ENCODE data around the gene MGST2. TPM values are rescaled to one million over a fixed set of nuclear protein-coding genes. Genes with fewer than 3 reads are reported as not detected.

MGST2 gene
- total RNA-seq, 4 donors from 2014 or later, result 22.4 to 73.7 (median 40.2) TPM

DNA sequence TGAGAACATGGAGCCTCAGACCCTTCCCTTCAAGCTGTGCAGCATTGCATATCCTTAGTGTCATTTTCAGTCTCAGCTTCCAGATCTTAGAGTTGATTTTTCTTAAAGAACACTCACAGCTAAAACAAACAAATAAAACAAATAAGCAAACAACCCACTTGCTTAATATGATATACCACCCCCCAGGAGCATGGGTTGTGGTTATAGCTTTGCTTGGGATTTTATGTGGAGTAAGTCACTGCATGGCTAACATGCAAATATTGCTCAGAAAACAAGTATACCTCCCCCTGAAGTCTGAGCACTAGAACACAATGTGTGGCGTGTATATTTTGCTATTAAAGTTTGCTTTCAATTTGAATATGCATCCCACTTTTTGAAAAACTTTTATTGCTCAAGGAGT is 78.6 kb downstream of the MGST2 start:
- no peak for TF ChIP-seq CTCF (IDR thresholded peaks at IDR 0.05; ENCODE audit: low read depth)

DNA sequence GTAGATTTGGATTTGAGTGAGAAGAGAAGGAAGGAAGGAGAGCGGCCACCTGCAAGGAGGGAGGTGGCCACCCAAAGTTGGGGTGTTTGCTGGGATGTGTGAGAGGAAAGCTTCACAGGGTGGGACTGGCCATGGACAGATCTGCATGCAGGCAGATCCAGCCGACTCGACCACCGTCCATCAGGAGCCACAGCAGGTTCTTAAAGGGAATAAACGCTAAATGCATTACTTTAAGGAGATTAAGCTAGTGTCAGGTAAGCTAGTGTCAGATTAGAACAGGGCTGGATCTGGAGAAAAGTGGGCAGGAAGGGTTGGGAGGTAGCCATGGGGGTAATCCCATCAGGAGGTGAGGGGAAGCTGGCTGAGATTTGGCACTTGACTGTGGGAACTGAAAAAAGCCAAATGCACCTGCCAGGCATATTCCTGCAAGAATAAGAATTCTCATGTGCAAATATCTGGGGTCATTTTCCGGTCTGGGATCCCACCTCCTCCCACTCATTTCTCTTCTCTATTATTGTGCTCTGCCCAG is 79.6 kb downstream of the MGST2 start:
- no peak for TF ChIP-seq CTCF (IDR thresholded peaks at IDR 0.05; ENCODE audit: low read depth)

GRCh38 chr4:139746431-139747171 is 81.0 kb downstream of the MGST2 start:
- TF ChIP-seq CTCF (IDR thresholded peaks at IDR 0.05; ENCODE audit: low read depth), result no peak

GRCh38 chr4:139749338-139749737 is 83.7 kb downstream of the MGST2 start:
- no peak for TF ChIP-seq CTCF (IDR thresholded peaks at IDR 0.05; ENCODE audit: low read depth)

DNA sequence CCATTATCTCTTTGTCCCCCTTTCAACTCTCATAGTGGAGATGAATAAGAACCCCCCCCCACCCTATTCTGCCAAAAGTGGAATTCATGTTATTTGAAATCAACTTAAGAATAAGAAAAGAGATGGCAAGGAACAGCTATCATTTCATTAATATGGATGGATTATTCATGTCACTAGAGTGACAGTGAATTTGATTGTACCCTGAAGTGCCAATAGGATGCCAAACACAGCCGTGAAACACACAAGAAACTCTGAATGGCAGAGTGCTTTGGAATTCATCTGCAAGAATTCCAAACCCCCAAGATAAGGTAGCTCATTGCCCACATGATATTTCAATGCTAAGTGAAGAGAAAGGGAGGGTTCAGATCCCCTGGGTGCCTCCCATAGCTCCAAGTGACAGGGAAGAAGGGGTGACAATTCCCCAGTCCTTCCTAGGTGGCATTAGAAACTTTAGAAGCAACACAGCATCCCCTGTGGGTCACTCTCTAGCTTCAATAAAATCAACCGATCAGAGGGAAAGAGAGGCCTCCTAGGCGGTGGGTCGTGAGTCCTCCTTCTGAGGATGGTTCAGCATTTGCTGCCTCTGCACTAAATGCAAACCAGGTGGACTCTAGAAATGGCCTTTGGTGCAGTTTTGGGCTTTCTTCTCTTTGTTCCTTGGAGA is 84.3 kb downstream of the MGST2 start:
- no peak for TF ChIP-seq CTCF (IDR thresholded peaks at IDR 0.05; ENCODE audit: low read depth)

DNA sequence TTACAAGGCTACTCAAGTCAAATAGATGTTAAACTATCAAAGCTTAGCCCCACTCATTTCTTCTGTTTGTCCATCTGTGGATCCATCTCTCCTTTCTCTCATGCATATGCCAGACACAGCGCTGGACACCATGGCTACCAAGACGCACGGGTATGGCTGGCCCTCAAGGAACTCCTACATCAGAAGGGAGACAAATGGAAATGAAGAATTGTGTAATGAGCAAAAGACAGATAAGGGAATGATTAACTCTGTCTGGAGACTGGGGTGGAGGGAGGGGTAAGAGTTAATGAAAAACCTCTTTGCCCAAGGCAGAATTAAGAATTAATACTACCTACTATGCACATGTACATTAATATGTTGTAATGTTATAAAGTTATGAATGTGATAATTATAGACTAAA is 88.1 kb downstream of the MGST2 start:
- TF ChIP-seq CTCF (IDR thresholded peaks at IDR 0.05; ENCODE audit: low read depth), result no peak

Other genes with a start within 250 kb of the MGST2 start
- 10 to 100 TPM; 12.1 to 14.4 (median 14.1) TPM for gene RAB33B, start 211.7 kb upstream of the MGST2 start, total RNA-seq
- 100 to 1,000 TPM in 2 of 4 donors, 10 to 100 TPM in 2; 84.2 to 118 (median 99.4) TPM for gene SETD7, start 109.6 kb upstream of the MGST2 start, total RNA-seq

Measured in subcutaneous adipose tissue (tissue), 4 donors.